GM19238 (cell line): ENCODE results near the gene IGFN1.
A peak's percentile ranks its signal among the peaks of the same experiment; 100 is the strongest.
"Not testable (repeated sequence)": the region's sequence is repeated elsewhere in the genome, so short reads cannot be mapped to it uniquely, and the experiment has no call there.

Experiments
- DNase-seq: peaks from one replicate; pipeline ENCODE4 v3.0.0; 2011; ENCODE audit warnings: low spot score; ENCODE audit not compliant: insufficient read length

Gene IGFN1

DNA sequence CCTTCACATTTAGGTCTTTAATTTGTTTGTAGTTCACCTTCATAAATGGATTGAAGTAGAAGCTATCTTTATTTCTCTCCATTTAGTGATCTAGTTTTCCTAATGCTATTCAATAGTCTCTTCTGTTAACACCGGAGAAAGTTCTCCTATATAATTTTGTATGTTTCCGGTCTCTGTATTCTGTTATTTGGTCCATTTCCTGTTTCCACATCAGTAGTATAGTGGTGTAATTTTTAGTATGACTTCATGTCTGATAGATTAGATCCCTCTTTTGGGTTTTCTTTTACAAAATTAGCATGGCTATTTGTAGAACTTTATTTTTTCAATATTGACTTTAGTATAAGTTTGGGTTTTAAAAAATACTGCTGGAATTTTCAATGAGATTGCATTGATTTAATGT lies 51.1 kb downstream of the IGFN1 start:
- DNase-seq: no peak

DNA sequence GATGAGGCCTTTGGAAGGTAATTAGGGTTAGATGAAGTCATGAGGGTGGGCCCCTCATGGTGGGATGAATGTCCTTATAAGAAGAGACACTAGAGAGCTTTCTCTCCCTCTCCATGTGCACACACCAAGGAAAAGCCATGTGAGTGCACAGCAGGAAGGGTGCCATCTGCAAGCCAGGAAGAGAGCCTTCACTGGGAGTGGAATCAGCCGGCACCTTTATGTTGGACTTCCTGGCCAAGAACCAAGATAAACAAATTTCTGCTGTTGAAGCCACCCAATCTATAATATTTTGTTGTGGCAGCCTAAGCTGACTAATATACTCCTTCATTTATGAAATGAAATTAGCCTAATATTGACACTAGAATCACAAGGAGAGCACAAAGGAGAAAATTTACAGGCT lies 54.5 kb downstream of the IGFN1 start:
- DNase-seq: no peak

- DNase-seq: no peak
Observed at GRCh38 chr1:201248721-201249559, 58.3 kb downstream of the IGFN1 start.

DNA sequence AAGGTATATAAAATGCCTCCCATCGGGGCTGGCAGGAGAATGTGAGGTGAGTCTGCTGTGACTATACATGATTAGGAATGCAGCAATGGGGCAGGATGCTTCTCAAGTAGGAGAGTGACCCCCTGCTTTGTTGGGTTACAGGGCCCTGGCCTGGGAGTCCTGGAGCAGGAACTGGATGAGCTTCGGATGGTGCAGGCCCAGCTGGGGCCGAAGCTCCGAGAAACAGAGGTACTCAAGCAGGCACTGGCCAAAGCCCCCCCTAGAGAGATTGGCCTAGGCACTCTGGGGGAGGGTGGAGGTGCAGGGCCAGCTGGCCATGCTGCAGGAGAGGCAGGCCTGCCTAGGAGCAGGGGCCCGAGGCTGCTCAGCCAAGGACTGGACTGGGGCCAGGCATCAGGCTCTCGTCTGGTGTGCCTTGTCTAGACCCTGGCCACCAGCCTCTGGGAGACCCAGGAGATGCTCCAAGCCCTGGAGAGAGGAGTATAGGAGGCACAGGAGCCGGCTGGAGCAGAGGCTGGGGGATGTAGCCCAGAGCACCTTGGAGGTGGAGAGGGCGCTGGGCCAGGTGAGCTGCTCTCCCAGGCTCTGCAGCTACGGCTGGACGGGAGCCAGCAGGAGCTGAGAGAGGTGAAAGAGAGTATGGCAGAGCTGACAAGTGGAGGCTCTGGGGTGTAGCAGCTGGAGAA lies 59.8 kb downstream of the IGFN1 start:
- no peak for DNase-seq

- no peak for DNase-seq
Observed at GRCh38 chr1:201251411-201251810, 60.8 kb downstream of the IGFN1 start.

GRCh38 chr1:201251851-201252430 lies 61.3 kb downstream of the IGFN1 start:
- no peak for DNase-seq

GRCh38 chr1:201252944-201253371 lies 62.3 kb downstream of the IGFN1 start:
- no peak for DNase-seq

DNA sequence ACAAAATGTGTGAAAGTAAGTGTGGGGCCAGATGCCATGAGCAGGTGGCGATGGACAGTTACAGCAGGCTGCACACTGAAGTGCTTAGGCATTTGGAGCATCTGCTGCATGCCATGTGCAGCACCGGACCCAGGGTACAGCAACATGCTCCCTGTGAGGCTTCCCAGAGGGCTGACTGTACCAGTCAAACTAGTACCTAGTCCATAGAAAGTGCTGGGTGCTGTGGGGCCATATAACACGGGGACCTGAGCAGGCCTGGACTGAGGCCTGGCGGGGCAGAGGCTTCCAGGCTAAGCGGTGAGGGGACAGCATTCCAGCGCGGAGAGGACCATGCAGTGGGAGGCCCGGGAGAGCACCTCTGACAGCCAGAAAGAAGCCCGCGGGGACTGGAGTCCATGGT lies 62.8 kb downstream of the IGFN1 start:
- DNase-seq: no peak

GRCh38 chr1:201253906-201254624 lies 63.4 kb downstream of the IGFN1 start:
- no peak for DNase-seq

- peak; percentile 83 for DNase-seq
Observed at GRCh38 chr1:201254625-201255478, 64.2 kb downstream of the IGFN1 start.

DNA sequence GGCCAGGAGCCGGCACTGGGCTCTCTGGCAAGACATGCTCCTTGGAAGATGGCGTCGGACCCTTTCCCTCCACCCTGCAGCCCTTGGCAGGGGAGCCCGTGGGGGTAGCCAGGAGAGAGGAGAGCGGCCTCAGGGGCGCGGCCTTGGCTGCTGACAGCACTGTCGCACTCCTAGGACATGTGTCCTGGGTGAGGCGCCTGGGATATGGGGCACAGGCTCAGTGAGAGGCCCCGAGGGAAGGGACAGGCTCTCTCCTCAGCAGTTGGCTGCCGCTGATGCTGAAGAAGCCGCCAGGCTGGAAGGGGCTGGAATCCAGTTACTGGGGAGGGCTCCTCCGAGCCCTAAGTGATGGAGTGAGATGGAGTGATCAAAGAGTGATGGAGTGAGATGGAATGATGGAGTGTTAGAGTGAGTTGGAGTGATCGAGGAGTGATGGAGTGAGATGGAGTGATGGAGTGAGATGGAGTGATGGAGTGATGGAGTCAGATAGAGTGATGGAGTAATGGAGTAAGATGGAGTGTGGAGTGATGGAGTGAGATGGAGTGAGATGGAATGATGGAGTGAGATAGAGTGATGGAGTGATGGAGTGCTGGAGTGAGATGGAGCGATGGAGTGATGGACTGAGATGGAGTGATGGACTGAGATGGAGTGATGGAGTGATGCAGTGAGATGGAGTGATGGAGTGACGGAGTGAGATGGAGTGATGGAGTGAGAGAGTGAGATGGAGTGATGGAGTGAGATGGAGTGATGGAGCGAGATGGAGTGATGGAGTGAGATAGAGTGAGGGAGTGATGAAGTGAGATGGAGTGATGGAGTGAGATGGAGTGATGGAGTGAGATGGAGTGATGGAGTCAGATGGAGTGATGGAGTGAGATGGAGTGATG lies 65.1 kb downstream of the IGFN1 start:
- no peak for DNase-seq

GRCh38 chr1:201258132-201258531 lies 67.5 kb downstream of the IGFN1 start:
- DNase-seq: not testable (repeated sequence)

DNA sequence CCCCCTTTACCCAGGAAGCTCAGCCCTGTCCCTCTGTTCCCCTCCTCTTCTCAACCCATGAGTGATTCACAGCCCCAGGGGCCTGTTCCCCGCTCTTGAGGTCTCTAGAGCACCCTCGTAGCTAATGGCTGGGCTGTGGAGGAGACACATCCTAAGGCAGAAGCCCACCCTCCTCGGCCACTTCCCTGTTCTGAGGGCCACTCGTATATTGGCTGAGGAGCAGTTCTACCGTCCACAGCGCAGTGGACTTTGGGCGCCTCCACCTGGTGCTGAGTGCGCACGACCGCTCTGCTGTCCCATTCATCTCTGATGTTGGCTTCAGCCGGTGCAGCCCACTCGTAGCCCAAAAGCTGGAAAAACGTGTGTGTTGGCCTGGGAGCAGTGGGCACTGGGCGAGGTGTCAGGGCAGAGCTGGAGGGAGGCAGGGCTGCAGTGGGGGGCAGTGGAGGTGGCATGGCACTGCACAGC lies 68.2 kb downstream of the IGFN1 start:
- no peak for DNase-seq

DNA sequence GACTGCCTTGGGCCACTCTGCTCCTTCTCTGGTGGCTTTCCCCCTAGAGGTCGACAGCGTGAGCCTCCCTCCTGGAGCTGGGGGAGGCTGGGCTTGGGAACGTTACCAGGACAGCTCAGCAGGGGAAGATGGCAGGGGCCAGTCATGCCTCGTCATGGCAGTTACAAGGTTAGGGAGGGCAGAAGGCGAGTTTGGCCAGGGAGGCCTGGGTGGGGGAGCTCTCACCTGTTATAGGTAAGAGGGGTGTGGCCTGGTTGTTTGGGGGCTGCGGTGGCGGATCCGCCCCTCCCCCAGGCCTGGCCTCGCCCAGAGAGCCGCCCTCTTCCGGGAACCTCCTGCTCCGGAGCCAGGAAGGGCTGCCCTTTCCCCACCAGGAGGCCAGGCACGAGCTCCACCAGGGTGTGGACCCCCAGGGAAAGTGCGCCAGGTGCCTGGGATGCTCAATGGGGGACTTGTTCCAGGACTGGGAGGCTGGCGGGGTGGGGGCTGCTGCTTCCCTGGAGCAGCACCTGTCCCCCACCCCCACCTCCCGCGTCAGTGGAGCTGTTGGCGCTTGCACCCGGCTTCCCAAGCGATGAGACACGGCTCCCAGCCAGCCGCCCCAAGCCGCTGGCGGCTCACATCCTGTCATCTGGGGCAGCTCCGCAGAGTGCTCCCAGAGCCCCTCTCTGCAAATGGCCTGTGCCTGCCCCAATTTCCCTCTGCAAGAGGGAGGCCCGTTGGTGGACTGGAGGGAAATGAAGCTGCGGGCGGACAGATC lies 69.0 kb downstream of the IGFN1 start:
- no peak for DNase-seq

- no peak for DNase-seq
Observed at GRCh38 chr1:201260236-201260590, 69.6 kb downstream of the IGFN1 start.

GRCh38 chr1:201260648-201261311 lies 70.2 kb downstream of the IGFN1 start:
- no peak for DNase-seq

- no peak for DNase-seq
Observed at GRCh38 chr1:201261771-201262547, 71.3 kb downstream of the IGFN1 start.
